GM12872 (cell line): ENCODE results near the gene MECR.
A peak's percentile ranks its signal among the peaks of the same experiment; 100 is the strongest.

Experiments
- CTCF ChIP-seq: IDR thresholded peaks from 3 replicates; pipeline ENCODE4 v1.5.1; 2011; ENCODE audit warnings: low read depth, mild to moderate bottlenecking, low read length, moderate library complexity; ENCODE audit not compliant: insufficient read depth

The MECR gene

GRCh38 chr1:29238620-29239002 lies 7.9 kb upstream of the MECR start:
- no peak for TF ChIP-seq CTCF

GRCh38 chr1:29237852-29238619 lies 7.3 kb upstream of the MECR start:
- no peak for TF ChIP-seq CTCF

- no peak for TF ChIP-seq CTCF
These were observed 6.5 kb upstream of the MECR start for GRCh38 chr1:29237129-29237821.

GRCh38 chr1:29236712-29237128 lies 6.0 kb upstream of the MECR start:
- TF ChIP-seq CTCF, result no peak

GRCh38 chr1:29235955-29236711 lies 5.4 kb upstream of the MECR start, which contains the start of gene PTPRU:
PTPRU (plus strand) TSS chr1:29236522; CDS start chr1:29236645, 123 bp downstream.
- TF ChIP-seq CTCF, result peak; percentile 63; the same call in 1 of the 3 replicates

- TF ChIP-seq CTCF, result no peak
These were observed 3.7 kb upstream of the MECR start for GRCh38 chr1:29234471-29234870.

- TF ChIP-seq CTCF, result no peak
These were observed 3.0 kb upstream of the MECR start for GRCh38 chr1:29233693-29234092.
